GM21367 (cell line): Measurements from ENCODE around the gene GLUL.
A peak's percentile ranks its signal among the peaks of the same experiment; 100 is the strongest.

Experiments
- ATAC-seq: cut with Tn5 transposase; IDR thresholded peaks from one replicate; pipeline ENCODE4 v1.9.1; 2021; ENCODE audit not compliant: unreplicated experiment

Gene GLUL

DNA sequence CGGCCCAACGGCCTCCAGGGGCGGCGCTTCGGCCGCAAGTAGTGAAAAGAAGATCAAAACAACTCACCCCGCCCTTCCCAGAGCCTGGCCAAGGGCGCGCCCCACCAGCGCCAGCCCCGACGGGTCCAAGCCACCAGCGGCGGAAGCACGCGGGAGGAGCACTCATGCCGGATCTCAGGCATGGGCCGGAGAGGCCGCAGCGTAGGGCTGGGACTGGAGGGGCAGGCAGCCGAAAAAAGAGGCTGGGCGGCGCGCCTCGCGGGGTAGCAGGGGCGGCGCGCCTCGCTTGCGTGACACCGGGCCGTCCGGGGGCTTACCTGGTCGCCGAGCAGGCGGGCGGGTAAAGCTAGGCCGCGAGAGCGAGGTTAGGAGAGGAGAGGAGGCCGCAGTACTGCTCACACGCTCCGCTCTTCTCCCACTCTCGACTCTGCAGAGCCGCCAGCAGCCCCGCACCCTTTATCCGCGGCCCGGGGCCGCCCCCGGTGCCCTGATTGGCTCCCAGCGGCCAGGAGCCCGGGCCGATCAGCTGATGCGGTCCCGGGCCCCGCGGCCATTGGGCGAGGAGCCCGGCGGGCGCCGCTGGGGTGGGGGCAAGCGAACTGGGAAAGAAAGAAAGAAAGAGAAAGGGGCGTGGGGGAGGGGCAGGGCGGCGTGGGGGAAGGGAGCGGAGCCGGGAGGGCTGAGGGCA is at the start of gene GLUL:
GLUL (minus strand) TSS at position 429 of the 688 bp plus-strand sequence. CDS start 3,053 bp downstream, outside the sequence.
- peak; percentile 64 for ATAC-seq

DNA sequence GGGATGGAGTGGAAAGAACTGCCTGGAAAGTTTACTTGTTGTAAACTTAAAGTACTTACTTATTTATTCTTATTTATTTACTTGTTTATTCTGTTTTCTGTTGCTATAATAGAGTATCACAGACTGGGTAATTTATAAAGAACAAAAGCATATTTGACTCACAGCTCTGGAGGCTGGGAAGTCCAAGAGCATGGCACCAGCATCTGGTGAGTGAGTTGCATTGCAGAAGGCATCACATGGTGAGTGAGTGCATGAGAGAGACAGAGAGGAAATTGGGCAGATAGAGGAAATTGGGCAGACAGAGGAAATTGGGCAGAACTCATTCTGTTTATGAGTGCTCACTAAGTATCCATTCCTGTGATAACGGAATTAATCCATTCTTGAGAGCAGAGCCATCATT is 46.7 kb upstream of the GLUL start:
- ATAC-seq, result no peak

DNA sequence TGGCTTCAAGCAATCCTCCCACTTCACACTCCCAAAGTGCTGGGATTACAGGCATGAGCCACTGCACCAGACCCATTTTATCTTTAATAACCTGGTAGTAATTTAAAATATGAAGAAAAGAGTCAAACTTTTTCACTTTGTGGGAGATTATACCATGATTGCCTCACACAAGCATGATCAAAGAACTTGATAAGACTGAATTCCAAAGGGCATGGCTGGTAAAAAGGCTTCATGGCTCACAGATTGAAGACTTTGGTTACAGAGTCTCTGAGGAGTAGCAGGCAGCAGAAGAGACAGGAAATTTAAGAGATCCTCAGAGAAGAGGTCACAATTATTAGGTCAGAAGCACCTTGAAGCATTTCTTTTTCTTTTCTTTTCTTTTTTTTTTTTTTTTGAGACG is 42.0 kb upstream of the GLUL start:
- ATAC-seq, result no peak

- ATAC-seq, result no peak
Observed at GRCh38 chr1:182431278-182431677, 39.7 kb upstream of the GLUL start.

DNA sequence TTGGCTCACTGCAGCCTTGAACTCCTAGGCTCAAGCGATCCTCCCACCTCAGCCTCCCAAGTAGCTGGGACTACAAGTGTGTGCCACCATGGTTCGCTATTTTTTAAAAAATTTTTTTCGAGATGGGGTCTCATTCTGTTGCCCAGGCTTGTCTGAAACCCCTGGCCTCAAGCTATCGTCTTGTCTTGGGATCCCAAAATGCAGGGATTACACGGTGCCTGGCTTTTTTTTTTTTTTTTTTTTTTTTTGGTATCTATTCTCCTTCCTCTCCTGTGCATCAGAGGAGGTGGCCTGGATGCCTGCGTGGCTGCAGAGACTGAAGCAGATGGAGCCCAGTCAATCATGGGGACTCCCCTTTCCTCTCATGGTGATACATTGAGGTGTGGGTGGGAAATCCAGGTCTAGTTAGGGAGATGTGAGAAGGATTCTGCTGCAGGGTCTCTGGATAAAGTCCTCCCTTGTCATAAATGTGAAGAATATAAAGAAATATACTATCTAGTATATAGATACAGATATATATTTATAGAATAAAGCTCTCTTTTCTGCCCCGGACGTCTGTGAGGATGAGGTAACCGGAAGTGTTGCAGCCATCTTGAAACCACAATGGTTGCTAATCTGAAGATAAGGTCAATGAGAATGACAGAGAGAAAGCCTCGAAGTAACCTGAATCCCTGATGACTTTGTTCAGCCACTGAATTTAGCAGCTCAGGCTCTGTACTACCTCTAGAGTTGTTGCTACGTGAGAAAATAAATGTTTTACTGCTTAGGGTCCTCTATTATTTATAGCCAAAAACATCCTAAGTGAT is 38.9 kb upstream of the GLUL start:
- peak; percentile 26 for ATAC-seq

GRCh38 chr1:182428043-182428442 is 36.5 kb upstream of the GLUL start:
- ATAC-seq, result no peak

DNA sequence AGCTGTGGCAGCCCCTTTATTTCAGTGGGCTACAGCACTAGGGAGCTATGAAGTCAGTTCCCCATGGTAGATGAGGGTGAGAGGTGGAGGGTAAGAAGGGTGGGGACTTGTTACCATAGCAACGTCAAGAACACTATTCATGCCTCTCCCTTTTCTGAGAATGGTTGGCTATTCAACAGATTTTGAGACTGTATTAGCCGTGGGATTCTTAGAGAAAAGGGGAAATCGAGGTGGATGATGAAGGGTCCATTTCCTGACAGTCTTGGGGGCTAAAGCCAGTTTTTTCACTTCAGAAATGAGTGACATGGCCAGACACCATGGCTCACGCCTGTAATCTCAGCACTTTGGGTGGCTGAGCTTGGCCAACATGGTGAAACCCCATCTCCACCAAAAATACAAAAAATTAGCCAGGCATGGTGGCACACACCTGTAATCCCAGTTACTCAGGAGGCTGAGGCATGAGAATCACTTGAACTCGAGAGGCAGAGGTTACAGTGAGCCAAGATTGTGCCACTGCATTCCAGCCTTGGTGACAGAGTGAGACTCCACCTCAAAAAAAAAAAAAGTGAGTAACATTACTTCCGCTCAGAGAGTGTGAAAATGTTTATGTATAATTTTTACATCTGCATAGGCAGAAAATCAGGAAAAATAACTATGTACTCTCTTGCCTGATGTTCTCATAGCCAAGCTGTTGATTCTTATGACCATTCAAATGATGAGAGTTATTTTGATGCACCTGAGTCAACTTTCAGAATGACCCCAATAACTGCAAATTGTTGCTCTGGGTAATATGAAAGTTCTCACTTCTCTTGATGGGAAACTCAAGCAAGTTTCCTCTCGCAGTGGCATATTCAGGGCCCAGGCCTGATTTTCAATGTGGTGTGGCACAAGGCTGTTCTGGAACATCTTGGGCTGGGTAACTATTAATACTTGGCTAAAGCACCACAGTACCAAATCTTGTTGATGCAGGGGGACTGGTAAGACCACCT is 35.1 kb upstream of the GLUL start:
- peak; percentile 63 for ATAC-seq

GRCh38 chr1:182415789-182416188 is 24.2 kb upstream of the GLUL start:
- no peak for ATAC-seq

GRCh38 chr1:182413969-182414368 is 22.4 kb upstream of the GLUL start:
- ATAC-seq, result no peak

GRCh38 chr1:182413486-182413885 is 21.9 kb upstream of the GLUL start:
- no peak for ATAC-seq

GRCh38 chr1:182410620-182411273 is 19.2 kb upstream of the GLUL start:
- ATAC-seq, result no peak

GRCh38 chr1:182410138-182410537 is 18.5 kb upstream of the GLUL start:
- ATAC-seq, result no peak

GRCh38 chr1:182408435-182409075 is 17.0 kb upstream of the GLUL start:
- ATAC-seq, result no peak

- ATAC-seq, result no peak
Observed at GRCh38 chr1:182407724-182408123, 16.1 kb upstream of the GLUL start.

DNA sequence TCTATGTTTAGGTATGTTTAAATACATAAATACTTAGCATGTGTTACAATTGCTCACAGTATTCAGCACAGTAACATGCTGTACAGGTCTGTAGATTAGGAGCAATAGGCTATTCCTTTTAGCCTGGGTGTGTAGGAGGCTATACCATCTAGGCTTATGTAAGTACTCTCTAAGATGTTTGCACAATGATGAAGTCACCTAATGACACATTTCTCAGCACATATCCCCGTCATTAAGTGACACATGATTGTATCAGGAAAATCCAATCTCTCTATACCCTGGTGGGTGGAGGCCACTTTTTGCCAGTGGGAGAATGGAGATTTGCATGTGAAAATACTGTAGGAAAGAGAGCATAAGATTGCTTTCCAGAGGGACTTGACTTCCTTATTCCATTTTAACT is 14.4 kb upstream of the GLUL start:
- no peak for ATAC-seq

DNA sequence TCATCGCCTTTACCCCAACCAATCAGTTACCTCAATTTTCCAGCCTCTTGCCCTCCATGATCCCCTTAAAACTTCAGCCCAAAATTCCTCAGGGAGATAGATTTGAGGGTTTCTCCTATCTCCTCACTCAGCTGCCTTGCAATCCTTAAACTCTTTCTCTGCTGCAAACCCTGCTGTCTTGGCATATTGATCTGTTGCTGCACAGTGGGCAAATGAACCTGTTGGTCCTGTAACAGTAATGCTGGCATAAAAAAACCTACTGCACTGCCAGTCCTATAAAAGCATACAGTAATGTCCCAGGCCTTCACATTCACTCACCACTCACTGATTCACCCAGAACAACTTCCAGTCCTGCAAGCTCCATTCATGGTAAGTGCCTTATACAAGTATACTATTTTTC is 14.0 kb upstream of the GLUL start:
- ATAC-seq, result no peak

DNA sequence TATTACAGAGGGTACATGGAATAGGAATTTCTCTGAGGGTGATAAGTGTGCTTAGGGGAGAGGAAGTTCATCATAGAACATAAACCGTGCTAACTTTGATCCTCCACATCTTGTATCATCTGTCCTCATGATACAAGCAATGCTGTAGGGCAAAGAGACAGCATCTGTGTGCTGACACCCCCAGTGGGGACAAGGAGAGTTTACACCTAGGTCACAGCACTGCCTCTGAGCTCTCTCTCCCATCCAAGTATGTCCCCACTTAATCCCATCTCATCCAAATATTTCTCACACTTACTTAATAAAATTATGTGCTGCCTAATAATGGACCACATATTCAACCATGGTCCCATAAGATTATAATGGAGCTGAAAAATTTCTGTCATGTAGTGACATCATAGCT is 13.2 kb upstream of the GLUL start:
- ATAC-seq, result no peak

DNA sequence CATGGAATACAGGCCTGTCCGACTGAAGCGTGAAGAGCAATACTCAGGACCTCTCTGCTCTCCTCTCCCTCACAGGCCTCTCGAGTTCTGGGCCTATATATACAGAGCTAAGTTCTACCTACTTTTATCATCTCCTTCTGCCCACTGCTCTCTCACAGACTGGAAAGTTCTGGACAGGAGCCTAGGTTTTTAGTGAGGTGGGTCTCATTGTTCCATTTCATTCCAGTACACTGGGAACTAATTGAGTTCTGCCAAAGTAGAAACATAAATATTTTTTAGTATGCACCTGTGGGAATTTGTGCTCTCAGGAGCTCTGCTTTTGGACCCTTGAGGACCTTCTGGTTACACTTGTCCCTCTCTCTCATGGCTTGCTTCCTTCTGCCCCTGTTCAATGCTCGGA is 9.0 kb upstream of the GLUL start, which contains the start of gene TEDDM1:
TEDDM1 (minus strand) TSS at position 101 of the 400 bp plus-strand sequence. CDS start 182 bp downstream, outside the sequence.
- no peak for ATAC-seq

GRCh38 chr1:182397653-182398393 is 6.2 kb upstream of the GLUL start:
- ATAC-seq, result no peak
